ENCODE results near the gene CREB3L1.
"Not testable (repeated sequence)": the region's sequence is repeated elsewhere in the genome, so short reads cannot be mapped to it uniquely, and the experiment has no call there.

The CREB3L1 gene

GRCh38 chr11:46254133-46254491 lies 23.4 kb upstream of the CREB3L1 start:
- TF ChIP-seq, protein P1, sequence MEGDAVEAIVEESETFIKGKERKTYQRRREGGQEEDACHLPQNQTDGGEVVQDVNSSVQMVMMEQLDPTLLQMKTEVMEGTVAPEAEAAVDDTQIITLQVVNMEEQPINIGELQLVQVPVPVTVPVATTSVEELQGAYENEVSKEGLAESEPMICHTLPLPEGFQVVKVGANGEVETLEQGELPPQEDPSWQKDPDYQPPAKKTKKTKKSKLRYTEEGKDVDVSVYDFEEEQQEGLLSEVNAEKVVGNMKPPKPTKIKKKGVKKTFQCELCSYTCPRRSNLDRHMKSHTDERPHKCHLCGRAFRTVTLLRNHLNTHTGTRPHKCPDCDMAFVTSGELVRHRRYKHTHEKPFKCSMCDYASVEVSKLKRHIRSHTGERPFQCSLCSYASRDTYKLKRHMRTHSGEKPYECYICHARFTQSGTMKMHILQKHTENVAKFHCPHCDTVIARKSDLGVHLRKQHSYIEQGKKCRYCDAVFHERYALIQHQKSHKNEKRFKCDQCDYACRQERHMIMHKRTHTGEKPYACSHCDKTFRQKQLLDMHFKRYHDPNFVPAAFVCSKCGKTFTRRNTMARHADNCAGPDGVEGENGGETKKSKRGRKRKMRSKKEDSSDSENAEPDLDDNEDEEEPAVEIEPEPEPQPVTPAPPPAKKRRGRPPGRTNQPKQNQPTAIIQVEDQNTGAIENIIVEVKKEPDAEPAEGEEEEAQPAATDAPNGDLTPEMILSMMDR (IDR thresholded peaks at IDR 0.05; ENCODE audit: insufficient read depth, low read depth, low read length, missing control alignments) = no peak
- DNase-seq (ENCODE audit: low read depth) = no peak
- no peak overlapping the region for H3K4me3 ChIP-seq (ENCODE audit: low read depth, low read length)

DNA sequence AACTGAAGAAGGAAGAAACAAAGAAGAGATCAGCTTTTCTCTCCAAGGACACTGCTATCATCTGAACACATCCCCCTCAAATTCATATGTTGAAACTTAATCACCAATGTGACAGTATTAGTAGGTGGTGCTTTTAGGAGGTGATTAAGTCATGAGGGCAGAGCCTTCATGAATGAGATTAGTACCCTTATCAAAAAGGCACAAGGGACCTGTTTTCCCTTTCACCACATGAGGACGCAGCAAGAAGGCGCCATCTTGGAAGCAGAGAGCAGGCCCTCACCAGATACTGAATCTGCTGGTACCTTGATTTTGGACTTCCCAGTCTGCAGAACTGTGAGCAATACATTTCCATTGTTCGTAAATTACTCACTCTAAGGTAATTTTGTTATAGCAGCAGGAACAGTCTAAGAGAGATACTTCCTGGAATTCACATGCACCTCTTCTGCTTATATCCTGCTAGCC lies 20.9 kb upstream of the CREB3L1 start:
- no peak for DNase-seq (ENCODE audit: low read depth)
- TF ChIP-seq, protein P1 (IDR thresholded peaks at IDR 0.05; ENCODE audit: insufficient read depth, low read depth, low read length, missing control alignments) = no peak
- no peak overlapping the region for H3K4me3 ChIP-seq (ENCODE audit: low read depth, low read length)

DNA sequence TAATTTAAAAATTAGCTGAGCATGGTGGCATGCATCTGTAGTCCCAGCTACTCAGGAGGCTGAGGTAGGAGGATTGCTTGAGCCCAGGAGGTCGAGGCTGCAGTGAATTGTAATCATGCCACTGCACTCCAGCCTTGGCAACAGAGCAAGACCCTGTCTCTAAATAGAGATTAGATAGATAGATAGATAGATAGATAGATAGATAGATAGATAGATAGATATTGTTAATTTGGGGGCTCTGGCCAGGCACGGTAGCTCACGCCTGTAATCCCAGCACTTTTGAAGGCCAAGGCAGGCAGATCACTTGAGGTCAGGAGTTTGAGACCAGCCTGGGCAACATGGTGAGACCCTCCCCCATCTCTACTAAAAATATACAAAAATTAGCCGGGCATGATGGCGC lies 18.1 kb upstream of the CREB3L1 start:
- not testable (repeated sequence) for H3K4me3 ChIP-seq (ENCODE audit: low read depth, low read length); DNase-seq (ENCODE audit: low read depth)

GRCh38 chr11:46259971-46260560 lies 17.4 kb upstream of the CREB3L1 start:
- no peak overlapping the region for H3K4me3 ChIP-seq (ENCODE audit: low read depth, low read length)
- TF ChIP-seq, protein P1 (IDR thresholded peaks at IDR 0.05; ENCODE audit: insufficient read depth, low read depth, low read length, missing control alignments) = no peak
- DNase-seq (ENCODE audit: low read depth) = no peak

GRCh38 chr11:46263120-46263519 lies 14.3 kb upstream of the CREB3L1 start:
- TF ChIP-seq, protein P1 (IDR thresholded peaks at IDR 0.05; ENCODE audit: insufficient read depth, low read depth, low read length, missing control alignments) = no peak
- H3K4me3 ChIP-seq (ENCODE audit: low read depth, low read length) = no peak overlapping the region
- no peak for DNase-seq (ENCODE audit: low read depth)

DNA sequence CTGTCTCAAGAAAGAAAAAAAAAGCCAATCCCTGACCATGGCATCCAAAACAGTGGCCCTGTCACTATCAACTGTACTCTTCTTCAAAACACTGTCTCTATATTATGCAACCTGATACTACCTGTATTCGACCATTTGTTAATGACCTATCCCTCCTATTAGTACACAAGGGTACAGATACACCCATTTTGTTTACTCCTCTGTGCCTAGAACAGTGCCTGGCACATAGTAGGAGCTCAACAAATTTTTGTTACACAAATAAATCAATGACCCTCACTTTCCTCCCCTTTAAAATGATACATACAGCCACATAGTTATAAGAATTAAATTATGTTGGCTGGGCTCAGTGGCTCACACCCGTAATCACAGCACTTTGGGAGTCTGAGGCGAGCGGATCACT lies 13.4 kb upstream of the CREB3L1 start:
- TF ChIP-seq, protein P1 (IDR thresholded peaks at IDR 0.05; ENCODE audit: insufficient read depth, low read depth, low read length, missing control alignments) = no peak
- H3K4me3 ChIP-seq (ENCODE audit: low read depth, low read length) = no peak overlapping the region
- no peak for DNase-seq (ENCODE audit: low read depth)

- H3K4me3 ChIP-seq (ENCODE audit: low read depth, low read length) = no peak overlapping the region
- TF ChIP-seq, protein P1 (IDR thresholded peaks at IDR 0.05; ENCODE audit: insufficient read depth, low read depth, low read length, missing control alignments) = no peak
- DNase-seq (ENCODE audit: low read depth) = no peak
These were observed 12.5 kb upstream of the CREB3L1 start for GRCh38 chr11:46264976-46265375.

Data from GM12865 (cell line).